Fibroblast of mammary gland (primary cell): ENCODE data around the gene LCE1F.

Experiments used
- DNase-seq: peaks from one replicate; pipeline ENCODE4 v3.0.0-alpha.2; 2010; ENCODE audit warnings: low read depth
- H3K4me3 ChIP-seq: 2 replicates; pipeline ENCODE4 v1.5.1; 2011; ENCODE audit warnings: low read depth, mild to moderate bottlenecking, low read length, moderate library complexity; ENCODE audit not compliant: control insufficient read depth
- CTCF ChIP-seq: conservative IDR thresholded peaks from 2 replicates; pipeline ENCODE4 v1.5.1; 2011; ENCODE audit warnings: low read depth, low read length, inconsistent platforms; ENCODE audit not compliant: control insufficient read depth, insufficient read depth

The LCE1F gene

GRCh38 chr1:152743371-152744145, 31.4 kb upstream of the LCE1F start:
- TF ChIP-seq CTCF: no peak
- no peak overlapping the region for H3K4me3 ChIP-seq
- DNase-seq: peak; percentile 86

GRCh38 chr1:152745289-152745704, 29.6 kb upstream of the LCE1F start:
- H3K4me3 ChIP-seq: no peak overlapping the region
- peak; percentile 83 for DNase-seq
- peak; percentile 1 for TF ChIP-seq CTCF

GRCh38 chr1:152745765-152746444, 29.0 kb upstream of the LCE1F start:
- no peak for DNase-seq
- no peak for TF ChIP-seq CTCF
- no peak overlapping the region for H3K4me3 ChIP-seq

GRCh38 chr1:152747831-152748230, 27.1 kb upstream of the LCE1F start:
- no peak overlapping the region for H3K4me3 ChIP-seq
- TF ChIP-seq CTCF: no peak
- peak; percentile 71 for DNase-seq

GRCh38 chr1:152752225-152752624, 22.7 kb upstream of the LCE1F start:
- peak; percentile 90 for DNase-seq
- no peak overlapping the region for H3K4me3 ChIP-seq

GRCh38 chr1:152753586-152753985, 21.4 kb upstream of the LCE1F start:
- no peak for DNase-seq
- TF ChIP-seq CTCF: no peak
- H3K4me3 ChIP-seq: no peak overlapping the region

More at GRCh38 chr1:152752225-152752624, 22.7 kb upstream of the LCE1F start:
- TF ChIP-seq CTCF: no peak
